GM12891 (cell line): Measurements from ENCODE around the gene NR1H3.

Experiments used
- DNase-seq: peaks from one replicate; pipeline ENCODE4 v3.0.0; 2011; ENCODE audit warnings: low spot score; ENCODE audit not compliant: insufficient read length
- FAIRE-seq: peaks from 2 replicates; lab custom pipeline; 2011; peaks lifted over from hg19 to GRCh38; lab: Jason Lieb, UNC
- PAX5 ChIP-seq: IDR thresholded peaks from 2 replicates; pipeline ENCODE4 v1.6.1; 2011; ENCODE audit warnings: low read length, moderate library complexity, mild to moderate bottlenecking; ENCODE audit not compliant: insufficient read depth, severe bottlenecking
- POLR2A ChIP-seq: IDR thresholded peaks from 2 replicates; pipeline ENCODE4 v1.6.1; 2011; ENCODE audit warnings: low read depth, low read length, control low read depth
- POLR2AphosphoS5 ChIP-seq: IDR thresholded peaks from 2 replicates; pipeline ENCODE4 v1.6.1; 2011; ENCODE audit warnings: low read depth, low read length, control low read depth
- POU2F2 ChIP-seq: IDR thresholded peaks from 2 replicates; pipeline ENCODE4 v1.6.1; 2011; ENCODE audit warnings: low read depth, mild to moderate bottlenecking, control low read depth, low read length, moderate library complexity
- SPI1 ChIP-seq: IDR thresholded peaks from 2 replicates; pipeline ENCODE4 v1.6.1; 2011; ENCODE audit warnings: low read depth, low read length, control low read depth
- TAF1 ChIP-seq: IDR thresholded peaks from 2 replicates; pipeline ENCODE4 v1.6.1; 2011; ENCODE audit warnings: low read depth, low read length, control low read depth

The NR1H3 gene

DNA sequence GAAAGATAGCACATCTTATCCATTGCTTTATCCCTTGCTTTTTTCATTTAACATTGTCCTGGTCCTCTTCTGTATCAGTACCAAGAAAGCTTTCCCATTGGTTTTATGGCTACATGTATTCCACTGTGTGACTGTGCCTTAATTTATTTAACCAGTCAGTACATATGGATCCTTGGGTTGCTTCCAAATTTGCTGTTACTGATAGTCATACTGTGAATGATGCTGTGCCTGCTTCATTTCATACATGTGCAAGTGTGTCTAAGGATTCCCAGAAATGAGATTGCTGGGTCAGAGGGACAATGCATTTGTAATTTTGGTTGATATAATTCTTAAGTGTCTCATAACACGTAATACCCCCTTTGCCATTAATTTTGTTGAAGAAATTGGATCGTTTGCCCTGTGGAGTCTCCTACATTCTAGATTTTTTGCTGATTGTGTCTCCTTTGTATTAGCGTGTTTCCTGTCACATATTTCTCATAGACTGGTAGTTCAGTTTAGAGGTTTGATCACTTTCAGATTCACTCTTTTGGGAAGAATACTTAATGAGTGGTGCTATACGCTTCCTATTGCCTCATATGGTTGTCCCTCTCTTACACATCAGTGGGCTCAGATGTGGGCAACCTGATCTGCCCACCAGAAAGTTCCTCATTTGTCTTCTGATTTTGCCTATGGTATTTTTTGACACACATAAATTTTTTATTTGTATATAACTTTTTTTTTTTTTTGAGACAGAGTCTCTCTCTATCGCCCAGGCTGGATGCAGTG lies 59.5 kb downstream of the NR1H3 start:
- FAIRE-seq: peak; percentile 50
- no peak for DNase-seq
- TF ChIP-seq POLR2A (no peak), POLR2AphosphoS5 (no peak), SPI1 (no peak), POU2F2 (no peak), TAF1 (no peak), PAX5 (no peak)

DNA sequence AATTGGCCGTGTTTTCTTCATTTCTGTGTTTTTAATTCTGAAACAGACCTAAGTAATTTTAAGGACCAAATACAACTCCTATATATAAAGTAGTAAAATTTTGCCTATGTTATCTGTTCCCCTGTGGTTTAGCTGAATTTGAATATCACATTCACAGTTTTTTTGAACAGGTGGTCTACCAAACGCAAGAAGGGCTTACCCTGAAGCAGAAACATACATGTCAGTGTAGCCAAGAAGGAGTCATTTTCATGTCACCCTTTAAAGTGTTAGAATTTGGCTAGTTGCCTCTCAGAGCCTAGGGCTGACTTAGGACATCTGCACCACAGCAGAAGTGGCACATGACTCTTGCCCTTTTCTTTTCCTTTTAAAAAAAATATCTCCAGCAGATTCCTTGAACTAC lies 60.4 kb downstream of the NR1H3 start:
- TF ChIP-seq SPI1 (no peak), POLR2A (no peak), PAX5 (no peak), TAF1 (no peak), POU2F2 (no peak), POLR2AphosphoS5 (no peak)
- DNase-seq (no peak), FAIRE-seq (no peak)
